ENCODE measurements around the gene MACROD2.
"Not testable (repeated sequence)": the region's sequence is repeated elsewhere in the genome, so short reads cannot be mapped to it uniquely, and the experiment has no call there.

Gene MACROD2

GRCh38 chr20:15742627-15743026 is 1747.3 kb downstream of the MACROD2 start:
- no peak for DNase-seq

DNA sequence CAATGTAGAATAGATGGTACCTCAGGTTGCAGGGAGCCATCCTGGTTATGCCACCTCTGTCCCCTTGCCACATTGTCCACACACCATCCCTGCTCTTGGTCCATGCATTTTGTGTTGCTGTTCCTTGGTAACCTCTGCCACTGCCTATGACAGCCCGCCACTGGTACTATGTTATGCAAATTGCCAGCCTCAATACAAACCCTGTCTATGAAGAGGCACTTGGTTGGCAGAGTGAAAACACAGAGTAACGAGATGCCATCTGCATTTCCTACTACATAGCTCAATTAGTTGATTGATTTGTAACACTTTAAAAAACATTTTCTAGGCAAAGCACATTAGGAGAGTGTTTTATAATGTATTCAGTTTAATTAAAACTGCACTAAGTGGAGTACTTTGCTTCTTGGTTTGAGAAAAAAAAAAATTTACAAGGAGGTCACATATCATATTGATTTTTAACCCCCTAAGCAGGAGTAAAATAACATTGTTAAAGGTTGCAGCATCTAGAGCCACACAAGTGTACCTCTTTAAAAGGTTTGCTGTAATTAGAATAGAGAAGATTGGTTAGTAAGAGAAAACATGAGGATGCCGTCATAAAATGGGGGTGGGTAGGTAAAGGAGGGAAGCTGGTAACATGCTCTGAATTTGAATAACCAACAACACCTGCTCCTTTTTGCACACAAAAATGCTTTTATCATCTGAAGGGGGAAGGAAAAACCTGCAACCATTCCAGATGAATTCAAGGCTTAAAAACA is 1760.9 kb downstream of the MACROD2 start:
- DNase-seq = no peak

- DNase-seq = no peak
These were observed 1761.4 kb downstream of the MACROD2 start for GRCh38 chr20:15756754-15757115.

DNA sequence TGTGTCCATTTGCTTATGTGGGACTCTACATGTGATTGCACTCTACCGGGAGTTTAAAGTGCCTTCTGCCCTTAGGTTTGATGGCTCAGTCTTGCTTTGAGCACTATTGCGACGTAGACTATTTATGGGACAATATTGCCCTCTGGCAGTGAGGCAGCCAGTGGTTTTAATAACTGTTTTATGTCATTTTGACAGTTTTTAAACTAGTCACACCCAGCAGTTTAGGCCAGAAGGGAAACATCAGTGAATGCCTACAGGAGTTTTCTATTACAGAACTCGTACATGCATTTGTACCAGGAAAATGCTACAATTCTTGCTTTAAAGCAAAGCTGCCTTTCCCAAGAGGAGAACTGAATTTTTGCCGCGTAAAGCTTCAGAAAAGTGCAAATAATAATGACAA is 1764.3 kb downstream of the MACROD2 start:
- DNase-seq = no peak

DNA sequence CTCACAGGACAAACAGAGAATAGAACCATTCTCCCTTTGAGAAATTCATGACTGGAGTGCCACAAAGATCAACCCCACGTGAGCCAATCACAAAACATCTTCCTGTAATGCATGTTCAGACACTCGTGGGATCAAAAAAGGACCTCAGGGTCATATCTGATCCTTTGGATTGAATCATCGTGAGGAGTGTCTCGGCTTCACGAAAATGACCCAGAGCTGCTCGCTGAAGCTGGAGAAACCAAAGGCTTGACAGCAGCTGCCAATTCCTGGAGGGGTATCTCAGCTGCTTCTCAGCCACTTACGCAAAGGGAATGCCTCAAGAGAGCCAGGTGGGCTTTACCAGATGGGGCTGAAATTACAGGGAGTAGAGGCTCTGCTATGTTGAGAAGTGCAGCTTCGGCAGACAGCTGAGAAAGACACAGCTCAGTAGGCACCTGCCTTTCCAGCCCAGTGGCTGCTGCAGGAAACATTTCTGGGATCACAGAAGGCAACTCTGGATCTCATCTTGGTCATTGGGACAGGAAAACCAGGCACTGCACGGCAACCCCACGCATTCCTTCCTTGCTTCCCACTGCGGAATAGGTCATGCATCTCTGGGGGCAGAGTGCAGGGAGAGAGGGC is 1764.8 kb downstream of the MACROD2 start:
- no peak for DNase-seq

DNA sequence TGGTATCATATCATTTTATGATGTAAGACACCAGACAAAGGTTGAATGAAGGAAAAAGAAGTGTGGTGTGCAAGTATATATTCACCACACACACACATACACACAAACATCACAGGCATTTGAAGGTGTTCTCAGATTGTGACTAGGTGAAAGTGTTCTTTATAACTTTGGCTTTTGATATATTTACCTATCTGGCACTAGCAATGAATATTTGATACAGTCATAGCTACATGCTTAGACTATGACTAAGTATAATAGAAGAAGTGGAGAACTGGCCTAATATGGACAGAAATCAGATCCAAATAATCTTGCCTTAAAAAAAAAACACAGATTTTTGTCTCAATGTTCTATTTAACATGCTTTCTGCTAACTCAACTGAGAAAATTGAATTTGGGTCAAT is 1768.0 kb downstream of the MACROD2 start:
- DNase-seq = no peak

GRCh38 chr20:15767586-15767985 is 1772.3 kb downstream of the MACROD2 start:
- no peak for DNase-seq

GRCh38 chr20:15767999-15768741 is 1772.9 kb downstream of the MACROD2 start:
- DNase-seq = no peak

DNA sequence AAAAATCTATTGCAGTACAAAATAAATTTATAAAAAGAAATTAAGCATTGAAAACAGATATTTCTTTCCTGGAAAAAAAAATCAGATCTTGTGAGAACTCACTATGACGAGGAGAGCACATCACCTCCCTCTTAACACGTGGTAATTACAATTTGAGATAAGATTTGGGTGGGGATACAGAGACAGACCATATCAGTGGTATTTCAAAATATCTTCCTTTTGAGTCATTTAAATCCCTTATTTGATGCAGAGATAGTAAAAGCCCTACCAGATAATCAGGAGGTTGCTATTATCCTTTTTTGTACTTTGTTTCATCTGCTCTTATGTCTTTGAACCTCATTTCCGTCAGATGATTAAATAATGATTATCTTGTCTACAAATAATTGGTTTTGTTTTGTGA is 1777.5 kb downstream of the MACROD2 start:
- DNase-seq = no peak

DNA sequence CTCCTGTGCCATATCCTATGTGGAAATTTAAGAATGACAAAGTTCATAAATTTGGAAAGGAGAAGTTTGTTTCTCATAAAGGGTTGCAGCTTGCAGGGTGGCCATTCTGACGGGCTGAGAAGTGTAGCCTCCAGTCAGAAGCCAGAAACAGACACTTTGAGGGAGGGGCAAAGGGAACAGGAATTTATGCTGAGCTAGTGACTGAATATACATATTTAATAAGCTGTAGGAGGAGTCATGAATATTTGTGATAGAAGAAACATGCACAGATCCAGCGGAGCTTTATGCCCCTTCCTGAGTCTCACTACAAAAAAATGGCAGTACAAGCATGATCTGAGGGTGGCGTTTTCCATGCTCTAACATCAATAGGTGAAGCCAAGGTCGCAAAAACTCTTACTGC is 1779.6 kb downstream of the MACROD2 start:
- no peak for DNase-seq

- DNase-seq = no peak
These were observed 1781.6 kb downstream of the MACROD2 start for GRCh38 chr20:15776770-15777466.

DNA sequence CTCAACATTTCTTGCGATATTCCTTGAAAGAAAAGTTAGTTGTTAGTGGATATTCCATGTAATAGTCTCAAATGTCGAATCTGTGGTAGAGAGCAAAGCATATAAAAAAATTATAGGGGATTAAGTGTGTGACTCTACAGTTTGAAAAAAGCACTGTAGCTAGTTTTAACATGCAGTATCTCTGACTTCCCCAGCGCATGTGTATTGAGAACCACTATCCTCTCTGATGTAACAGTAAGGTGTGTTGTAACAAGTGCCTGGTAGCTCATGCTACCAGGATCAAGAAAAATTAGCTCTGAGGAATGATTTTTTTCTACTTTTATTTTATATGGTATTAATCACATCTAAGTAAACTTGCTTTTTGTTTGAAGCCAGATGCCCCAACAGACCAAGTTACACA is 1788.7 kb downstream of the MACROD2 start:
- DNase-seq = no peak

DNA sequence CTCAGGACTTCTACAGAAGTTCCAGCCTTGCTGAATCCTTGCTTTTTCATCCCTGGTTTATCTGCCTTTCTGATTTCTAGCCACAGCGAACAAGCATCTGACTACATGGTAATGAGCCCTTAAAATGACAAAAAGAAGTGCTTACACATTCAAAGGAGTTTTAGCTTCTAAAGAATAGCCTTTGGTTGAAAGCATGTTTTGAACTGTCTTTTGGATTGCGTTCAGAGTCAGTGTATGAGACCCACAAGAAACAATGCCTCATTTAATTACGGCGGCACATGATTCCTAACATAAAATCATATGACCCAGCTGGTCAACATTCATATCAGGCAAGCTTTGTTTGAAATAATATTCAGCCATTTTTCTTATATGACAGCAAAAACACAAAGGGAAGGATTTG is 1793.8 kb downstream of the MACROD2 start:
- DNase-seq = no peak

DNA sequence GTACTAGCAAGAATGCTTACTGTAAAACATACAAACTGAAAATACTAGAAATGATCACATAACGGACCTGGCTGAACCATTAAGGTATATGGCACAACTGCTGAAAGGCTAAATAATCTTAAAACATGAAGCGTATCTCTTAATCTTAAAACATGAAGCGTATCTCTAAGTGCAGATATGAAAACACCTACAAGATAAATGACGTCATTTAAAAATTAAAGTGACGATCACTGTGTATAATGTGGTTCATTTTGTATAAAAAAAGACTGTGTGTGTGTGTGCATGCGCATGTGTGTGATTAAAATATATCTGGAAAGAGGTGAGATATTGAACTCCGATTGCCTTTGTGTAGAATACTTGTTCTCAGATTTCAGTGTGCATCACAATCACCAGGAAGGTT is 1797.5 kb downstream of the MACROD2 start:
- no peak for DNase-seq

- no peak for DNase-seq
These were observed 1799.1 kb downstream of the MACROD2 start for GRCh38 chr20:15794409-15794808.

DNA sequence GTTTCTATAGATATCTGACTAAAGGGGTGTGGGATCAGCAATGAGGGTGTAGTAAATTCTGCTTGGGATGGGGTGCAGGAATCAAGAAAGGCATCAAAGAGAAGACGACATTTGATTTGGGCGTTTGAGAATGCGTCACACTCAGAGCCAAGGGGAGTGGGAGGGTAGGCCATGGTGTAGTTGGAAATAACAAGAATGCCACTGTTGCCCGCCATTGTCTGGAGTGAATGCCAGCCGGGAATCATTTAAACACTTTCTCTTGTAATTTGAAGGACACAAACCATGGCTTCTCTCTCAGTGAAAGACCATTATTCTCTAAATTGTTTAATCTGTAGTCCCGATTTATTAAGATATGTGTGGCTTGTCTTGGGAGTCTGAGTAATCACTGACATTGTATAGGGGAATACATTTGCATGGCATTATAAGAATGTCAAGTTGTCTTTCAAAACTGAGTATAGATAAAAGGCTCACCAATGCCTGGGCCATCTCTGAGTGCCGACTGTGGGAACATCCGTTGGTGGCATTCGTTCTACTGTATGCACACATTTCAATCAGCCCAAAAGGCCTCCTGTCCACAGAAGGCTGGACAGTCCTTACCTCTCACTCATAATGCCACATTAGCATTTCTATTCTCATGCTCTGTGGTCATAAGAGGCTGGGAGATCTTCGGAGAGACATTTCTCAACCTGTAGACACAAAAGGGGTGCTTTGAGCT is 1800.1 kb downstream of the MACROD2 start:
- no peak for DNase-seq

DNA sequence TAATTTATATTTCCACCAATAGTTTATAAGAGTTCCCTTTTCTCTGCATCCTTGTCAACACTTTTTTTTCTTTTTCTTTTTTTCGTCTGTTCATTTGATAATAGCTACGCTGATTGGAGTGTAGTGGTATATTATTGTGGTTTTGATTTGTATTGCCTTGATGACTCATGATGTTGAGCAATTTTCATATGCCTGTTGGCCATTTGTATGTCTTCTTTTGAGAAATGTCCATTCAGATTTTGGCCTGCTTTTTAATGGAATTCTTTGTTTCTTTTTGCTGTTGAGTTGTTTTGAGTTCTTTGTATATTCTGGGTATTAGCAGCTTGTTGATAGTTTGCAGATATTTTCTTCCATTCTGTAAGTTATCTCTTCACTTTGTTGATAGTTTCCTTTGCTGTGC is 1804.6 kb downstream of the MACROD2 start:
- DNase-seq = no peak

DNA sequence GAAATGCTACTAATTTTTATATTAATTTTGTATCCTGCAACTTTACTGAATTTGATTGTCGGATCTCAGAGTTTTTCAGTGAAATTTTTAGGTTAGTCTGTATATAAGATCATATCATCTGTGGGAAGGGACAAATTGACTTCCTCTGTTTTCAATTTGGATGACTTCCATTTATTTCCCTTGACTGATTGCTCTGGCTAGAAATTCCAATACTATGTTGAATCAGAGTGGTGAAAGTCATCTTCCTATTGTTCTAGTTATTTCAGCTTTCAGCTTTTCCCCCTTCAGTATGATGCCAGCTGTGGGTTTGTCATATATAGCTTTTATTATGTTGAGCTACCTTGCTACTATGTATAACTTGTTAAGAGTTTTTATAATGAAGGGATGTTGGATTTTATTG is 1806.7 kb downstream of the MACROD2 start:
- DNase-seq = no peak

DNA sequence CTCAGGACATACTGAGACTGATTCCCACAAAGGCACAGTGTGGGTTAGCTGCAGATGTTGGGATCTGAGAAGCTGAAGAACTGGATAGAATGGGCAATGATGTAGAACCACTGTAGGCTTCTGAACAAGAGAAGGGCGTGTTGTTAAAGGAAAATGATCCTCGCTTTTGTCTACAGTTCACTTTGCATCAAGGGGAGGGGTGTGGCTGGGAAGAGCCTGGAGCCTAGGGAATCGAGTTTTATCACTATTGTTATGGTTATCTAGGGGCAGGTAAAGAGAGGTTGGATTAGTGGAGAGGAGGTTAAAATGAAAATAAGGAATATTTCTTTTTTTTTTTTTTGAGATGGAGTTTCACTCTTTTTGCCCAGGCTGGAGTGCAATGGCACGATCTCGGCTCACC is 1809.8 kb downstream of the MACROD2 start:
- no peak for DNase-seq

- DNase-seq = no peak
These were observed 1810.8 kb downstream of the MACROD2 start for GRCh38 chr20:15806105-15806504.

GRCh38 chr20:15807271-15807670 is 1812.0 kb downstream of the MACROD2 start:
- no peak for DNase-seq

- not testable (repeated sequence) for DNase-seq
These were observed 1812.5 kb downstream of the MACROD2 start for GRCh38 chr20:15807771-15808170.

DNA sequence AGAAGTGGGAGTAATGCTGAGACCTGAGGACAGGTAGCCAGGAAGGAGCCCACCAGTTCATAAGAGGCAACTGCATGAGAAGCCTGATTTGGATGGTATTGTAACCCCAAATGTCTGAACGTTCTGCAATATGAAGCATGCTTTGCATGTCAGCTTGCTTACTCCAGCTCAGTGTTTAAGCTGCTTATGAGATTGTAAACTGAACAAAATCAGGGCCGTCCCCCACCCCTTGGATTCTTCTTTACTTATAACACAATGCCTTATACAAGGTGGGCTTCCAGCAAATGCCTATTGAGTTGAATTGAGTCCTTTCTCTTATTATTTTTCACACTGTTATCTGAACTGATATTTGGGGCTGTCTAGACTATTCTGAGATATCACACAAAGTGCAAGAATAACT is 1816.6 kb downstream of the MACROD2 start:
- DNase-seq = no peak

Measured in NCI-H1092 (cell line).